ENCODE data around the gene MAPK8IP3.

- TF ChIP-seq CTCF (IDR thresholded peaks at IDR 0.05; ENCODE audit: insufficient read depth, low read length, poor library complexity, severe bottlenecking) (no peak), EZH2phosphoT487 (conservative IDR thresholded peaks at IDR 0.05; ENCODE audit: low read length) (no peak)
Measured at GRCh38 chr16:1812732-1813163, 106.8 kb downstream of the MAPK8IP3 start.

Measured in SU-DHL-6 (cell line).